Endometrial microvascular endothelial cells (primary cell): Measurements from ENCODE around the gene TYMS. TPM values are rescaled to one million over a fixed set of nuclear protein-coding genes. Genes with fewer than 3 reads are reported as not detected.
"Not testable (repeated sequence)": the region's sequence is repeated elsewhere in the genome, so short reads cannot be mapped to it uniquely, and the experiment has no call there.

Experiments
- in situ Hi-C: cut with HindIII; loops from 2 replicates; pipeline ENCODE4 v1.10.0; 2017; ENCODE audit warnings: low sequenced_read_pairs, low pct_unique_long_range_greater_than_20kb; ENCODE audit errors: inconsistent ontology term
- total RNA-seq: library from RNA; depleted of rRNA; stranded (reverse); fragments of >200 nt; gene quantifications from one replicate; pipeline ENCODE4 v1.2.3, GENCODE V29; 2015; ENCODE audit errors: inconsistent ontology term

The TYMS gene
- total RNA-seq, 1 donor from 2014 or later, result 86.5 TPM

DNA sequence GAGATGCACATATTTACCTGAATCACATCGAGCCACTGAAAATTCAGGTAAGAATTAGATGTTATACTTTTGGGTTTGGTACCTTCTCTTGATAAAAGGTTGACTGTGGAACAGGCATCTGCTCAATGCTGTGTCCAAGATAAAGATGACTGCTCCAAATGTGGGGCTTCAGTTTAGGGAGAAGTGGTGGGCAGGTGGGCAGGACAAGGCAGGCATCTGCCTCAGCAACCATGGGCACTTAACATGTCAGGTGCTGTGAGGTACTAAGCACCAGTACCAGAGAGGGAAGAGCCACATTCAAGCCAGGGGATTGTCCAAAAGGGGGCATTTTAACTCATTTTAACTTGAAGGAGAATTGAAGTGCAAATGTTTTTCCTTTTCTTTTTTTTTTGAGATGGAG lies 14.0 kb downstream of the TYMS start:
- in situ Hi-C loops, result no loop called here

DNA sequence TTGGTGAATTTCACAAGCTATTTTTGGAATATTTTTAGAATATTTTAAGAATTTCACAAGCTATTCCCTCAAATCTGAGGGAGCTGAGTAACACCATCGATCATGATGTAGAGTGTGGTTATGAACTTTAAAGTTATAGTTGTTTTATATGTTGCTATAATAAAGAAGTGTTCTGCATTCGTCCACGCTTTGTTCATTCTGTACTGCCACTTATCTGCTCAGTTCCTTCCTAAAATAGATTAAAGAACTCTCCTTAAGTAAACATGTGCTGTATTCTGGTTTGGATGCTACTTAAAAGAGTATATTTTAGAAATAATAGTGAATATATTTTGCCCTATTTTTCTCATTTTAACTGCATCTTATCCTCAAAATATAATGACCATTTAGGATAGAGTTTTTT lies 15.9 kb downstream of the TYMS start:
- in situ Hi-C loops, result no loop called here

DNA sequence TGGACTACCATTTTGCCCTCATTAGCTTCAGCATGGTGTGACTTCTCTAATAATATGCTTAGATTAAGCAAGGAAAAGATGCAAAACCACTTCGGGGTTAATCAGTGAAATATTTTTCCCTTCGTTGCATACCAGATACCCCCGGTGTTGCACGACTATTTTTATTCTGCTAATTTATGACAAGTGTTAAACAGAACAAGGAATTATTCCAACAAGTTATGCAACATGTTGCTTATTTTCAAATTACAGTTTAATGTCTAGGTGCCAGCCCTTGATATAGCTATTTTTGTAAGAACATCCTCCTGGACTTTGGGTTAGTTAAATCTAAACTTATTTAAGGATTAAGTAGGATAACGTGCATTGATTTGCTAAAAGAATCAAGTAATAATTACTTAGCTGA lies 16.3 kb downstream of the TYMS start:
- in situ Hi-C loops, result no loop called here

DNA sequence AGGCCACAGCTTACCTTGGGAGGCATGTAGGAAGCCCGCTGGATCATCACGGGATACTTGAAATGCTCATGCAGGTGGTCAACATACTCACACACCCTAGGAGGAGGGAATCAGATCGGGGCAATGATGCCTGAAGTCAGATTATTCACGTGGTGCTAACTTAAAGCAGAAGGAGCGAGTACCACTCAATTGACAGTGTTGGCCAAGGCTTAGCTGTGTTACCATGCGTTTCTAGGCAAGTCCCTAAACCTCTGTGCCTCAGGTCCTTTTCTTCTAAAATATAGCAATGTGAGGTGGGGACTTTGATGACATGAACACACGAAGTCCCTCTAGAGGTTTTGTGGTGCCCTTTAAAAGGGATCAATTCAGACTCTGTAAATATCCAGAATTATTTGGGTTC lies 17.9 kb downstream of the TYMS start:
- in situ Hi-C loops, result no loop called here

DNA sequence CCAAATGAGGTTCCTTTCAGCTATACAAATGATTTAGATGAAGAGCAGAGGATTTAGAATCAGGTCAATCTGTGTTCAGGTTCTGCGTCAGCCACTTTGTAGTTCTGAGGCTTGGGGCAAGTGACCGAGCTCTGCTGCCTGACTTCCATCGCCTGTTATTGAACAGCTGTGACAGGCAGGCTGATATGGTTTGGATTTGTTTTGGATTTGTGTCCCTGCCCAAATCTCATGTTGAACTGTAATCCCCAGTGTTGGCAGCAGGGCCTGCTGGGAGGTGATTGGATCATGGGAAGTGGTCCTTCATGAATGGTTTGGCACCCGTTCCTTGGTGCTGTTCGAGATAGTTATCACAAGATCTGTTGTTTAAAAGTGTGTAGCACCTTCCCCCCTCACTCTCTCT lies 18.6 kb downstream of the TYMS start:
- in situ Hi-C loops, result no loop called here

DNA sequence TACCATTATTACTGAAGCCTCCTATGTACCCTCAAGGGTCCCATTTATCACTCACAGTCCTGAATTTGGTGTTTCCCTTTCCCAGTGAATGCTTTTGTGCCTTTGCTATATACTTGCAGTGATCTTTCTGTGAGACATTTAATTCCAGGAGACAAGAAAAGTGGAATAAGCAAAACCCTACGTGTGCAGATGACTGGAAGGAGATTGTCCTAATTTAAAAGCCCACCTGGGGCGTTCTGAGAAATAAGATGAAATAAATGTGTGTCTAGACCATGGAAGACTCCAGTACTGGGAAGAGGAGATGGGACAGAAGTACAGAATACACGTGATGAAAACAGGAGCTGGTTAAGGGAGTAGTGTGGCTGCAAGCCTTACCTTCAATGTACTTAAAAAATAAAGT lies 19.3 kb downstream of the TYMS start:
- in situ Hi-C loops, result no loop called here

DNA sequence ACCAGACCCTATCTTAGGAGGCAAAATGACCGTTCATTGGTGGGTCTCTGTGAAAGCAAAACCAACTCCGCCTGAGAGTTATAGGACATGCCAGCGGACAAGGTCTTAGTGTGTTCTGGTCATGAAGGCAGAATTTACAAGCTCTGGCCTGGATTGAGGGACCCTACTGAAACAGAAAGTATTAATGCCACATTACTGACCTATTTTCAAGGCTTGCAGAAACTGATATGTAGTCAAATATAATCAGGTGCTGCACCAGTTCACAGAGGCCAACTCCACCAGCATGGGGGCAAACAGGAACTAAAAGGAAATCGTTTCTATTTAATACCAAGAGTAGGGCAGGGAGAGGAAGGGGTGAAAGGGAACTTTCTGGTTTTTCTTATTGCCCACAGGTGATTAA lies 19.7 kb downstream of the TYMS start:
- in situ Hi-C loops, result no loop called here

DNA sequence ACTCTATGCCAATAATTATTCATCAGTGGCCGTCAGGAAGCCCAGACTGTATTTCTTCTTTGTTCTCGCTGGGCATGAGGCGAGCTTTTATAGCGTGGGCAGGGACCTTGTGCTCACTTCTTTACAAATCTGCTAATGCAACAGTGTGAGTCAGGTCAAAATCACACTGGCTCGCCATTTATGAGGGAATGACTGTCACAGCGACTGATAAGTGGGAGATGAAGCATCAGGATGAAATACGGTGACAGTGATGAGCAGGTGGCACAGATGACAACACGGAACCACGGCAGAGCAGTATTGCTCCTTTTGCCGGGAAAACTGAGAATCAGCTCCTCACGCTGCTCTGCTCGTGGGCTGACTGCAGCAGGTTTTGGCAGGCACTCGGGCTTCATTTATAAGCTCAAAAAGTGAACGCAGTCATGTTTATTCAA lies 20.5 kb downstream of the TYMS start:
- in situ Hi-C loops, result no loop called here

DNA sequence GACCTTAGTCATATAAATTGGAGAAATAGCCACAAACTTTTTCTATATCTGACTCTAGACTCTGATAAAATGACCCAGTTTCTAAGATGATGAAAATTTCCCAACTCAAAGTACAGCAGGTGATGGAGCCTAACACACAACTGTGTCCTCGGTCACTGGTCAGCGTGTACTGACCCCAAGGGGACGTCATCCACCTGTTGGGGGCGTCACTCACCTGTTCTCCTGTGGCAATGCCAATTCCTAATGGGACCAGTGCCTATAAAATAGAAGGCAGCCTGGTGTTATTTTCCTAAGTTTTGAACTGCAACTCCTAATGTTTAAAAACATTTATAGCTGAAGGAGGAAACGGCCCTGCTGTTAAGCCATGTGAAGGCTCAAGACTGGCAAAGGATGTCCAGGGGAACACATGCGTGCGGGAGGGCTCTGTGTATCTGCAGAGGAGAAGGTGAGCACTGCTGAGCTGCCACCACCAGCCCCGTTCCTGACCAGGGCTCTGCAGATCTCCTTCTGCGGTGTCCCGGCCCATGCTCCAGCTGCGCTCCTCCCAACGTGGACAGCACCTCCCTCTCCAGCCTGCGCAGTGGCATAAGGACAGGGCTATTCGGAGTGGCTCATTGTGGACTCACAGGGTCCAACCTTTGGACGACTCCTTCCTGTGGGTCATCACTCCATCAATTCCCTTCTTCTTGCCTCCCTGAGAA lies 21.2 kb downstream of the TYMS start:
- in situ Hi-C loops, result no loop called here

DNA sequence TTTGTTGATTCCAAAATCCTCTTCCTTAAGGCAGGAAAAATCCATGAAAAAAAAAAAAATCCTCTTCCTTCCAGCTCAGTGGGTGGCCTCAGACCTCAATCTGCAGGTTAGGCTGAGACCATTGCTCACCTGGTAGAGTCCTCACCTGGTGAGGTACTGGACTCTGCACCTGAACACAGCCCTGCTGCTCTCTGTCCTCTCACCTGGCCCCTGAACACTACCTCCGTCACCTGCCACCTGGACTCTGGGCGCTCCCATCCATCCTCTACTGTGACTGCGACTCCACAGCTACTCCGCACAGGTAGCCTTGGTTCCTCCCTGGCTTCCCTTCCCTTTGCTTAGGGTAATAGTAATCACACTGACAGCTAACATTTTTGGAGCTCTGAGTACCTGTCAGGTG lies 22.1 kb downstream of the TYMS start:
- in situ Hi-C loops, result no loop called here

DNA sequence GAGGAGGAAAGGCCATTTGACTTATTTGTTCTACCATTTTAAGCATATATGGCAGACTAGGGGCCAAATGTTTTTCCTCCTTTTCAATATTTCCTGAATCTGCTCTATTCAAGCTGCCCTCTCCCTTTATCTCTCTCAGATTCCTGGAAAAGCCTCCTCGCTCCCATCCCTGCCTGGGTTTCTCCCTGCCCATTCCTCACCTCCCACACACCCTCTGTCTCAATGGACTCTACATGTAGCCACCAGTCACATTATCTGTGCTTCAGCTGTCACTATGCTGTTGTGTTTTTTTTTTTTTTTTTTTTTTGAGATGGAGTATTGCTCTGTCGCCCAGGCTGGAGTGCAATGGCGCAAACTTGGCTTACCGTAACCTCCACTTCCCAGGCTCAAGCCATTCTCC lies 22.9 kb downstream of the TYMS start:
- in situ Hi-C loops, result no loop called here

DNA sequence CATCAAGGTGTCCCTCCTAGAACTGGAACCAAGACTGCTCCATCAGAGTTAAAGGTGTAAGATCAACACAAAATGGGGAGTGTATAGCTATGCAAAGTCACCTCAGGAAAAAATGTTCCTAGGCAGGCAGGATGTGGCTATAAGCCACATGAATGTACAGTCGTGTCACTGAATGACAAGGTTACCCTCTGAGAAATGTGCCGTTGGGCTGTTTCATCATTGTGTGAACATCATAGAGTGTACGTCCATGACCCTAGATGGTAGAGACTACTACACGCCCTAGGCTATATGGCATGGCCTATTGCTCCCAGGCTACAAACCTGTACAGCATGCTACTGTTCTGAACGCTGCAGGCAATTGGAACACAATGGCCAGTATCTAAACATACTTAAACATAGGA lies 24.5 kb downstream of the TYMS start:
- in situ Hi-C loops, result no loop called here

DNA sequence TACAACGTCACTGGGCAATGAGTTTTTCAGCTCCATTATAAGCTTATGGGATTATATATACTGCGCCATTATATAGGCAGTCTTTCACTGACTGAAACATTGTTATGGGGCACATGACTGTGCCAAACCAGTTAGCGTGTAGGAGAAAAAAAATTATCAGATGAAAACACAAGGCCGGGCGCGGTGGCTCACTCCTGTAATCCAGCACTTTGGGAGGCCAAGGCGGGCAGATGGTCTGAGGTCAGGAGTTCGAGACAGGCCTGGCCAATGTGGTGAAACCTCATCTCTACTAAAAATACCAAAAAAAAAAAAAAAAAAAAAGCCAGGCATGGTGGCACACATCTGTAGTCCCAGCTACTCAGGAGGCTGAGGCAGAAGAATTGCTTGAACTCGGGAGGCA lies 25.0 kb downstream of the TYMS start:
- in situ Hi-C loops, result not testable (repeated sequence)

DNA sequence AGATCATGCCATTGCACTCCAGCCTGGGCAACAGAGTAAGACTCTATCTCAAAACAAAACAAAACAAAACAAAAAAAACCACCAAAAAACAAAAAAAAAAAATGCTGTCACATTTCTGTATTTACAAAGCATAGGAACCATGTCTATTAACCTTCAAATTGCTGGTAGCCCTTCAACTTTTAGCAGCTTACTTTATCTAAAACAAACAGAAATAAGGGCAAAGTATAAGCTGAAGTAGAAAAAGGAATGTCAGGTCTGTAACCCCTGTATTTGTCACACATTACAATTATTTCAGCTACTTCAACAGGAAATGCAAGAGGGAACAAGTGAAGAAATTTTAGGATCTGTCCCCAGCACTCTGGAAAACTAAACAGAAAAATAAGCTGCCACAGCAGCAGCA lies 25.4 kb downstream of the TYMS start:
- in situ Hi-C loops, result no loop called here

DNA sequence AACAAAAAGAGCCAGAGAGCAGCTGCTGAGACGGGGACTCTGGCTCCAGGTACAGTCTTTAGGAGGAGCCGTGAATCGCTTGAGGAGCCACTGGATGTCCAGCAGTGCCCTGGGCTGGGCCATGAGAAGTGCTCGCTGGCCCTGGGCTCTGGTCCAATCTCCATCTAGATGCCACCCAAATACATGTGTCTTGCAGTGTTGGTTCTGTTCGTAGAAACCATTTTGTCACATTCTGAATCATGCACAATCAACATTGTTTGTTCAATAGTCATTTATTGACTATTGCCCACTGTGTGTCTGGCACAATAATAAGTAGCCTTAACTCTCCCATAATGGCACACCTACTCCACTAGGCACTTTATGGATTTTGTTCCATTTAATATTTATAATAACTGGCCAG lies 26.1 kb downstream of the TYMS start:
- in situ Hi-C loops, result no loop called here

DNA sequence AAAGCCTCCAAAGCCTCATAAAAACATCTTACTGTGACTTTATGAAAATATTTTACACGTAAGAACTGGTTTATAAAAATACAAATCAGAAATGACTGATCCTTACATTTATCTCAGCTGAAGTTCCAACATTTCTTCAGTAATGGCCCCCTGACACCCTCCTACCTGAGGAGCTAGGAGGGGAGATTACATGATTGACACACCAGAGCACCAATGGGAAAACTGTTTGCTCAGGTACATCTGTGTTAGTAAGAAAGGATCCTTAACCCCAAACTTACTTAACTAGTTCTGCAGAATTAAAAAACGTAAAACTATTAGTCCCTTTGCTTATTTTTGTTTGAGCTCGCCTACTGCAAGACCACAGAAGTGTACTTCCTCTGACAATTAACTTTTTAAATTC lies 28.0 kb downstream of the TYMS start:
- in situ Hi-C loops, result no loop called here

DNA sequence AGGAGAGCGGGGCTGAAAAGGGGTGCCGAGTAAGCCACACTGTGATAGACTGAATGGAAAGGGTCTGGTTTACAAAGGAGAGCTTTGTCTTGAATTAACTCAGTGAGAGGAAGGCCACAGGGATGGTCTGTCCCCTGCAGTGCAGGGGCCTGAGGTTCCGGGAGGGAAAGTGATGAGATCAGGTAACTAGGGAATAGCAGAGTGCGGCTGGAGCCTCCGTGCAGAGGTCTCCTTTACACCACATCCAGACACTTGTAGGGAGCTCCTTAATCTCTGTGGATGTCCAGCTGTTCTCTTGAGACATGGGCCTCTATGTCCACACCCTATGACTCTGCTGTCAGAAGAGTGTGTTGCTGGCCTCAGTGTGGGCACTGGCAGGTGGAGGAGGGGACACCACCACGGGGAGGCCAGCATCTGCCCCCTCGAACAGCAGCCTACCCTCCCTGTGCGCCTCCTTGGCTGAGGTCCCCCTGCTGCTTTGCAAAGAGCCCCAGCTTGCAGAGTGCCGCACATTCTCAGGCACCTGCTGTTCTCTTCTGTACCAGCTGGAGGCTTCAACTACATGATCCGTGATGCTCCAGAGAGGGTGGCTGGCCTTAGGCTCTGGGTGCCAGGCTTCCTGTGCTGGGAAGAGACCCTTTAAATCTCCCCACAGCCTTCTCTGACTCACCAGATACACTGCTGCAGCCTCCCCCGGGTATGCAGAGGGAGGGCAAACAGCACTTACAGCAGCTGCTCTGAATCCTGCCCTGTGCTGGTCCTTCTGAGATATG lies 29.1 kb downstream of the TYMS start:
- in situ Hi-C loops, result no loop called here

DNA sequence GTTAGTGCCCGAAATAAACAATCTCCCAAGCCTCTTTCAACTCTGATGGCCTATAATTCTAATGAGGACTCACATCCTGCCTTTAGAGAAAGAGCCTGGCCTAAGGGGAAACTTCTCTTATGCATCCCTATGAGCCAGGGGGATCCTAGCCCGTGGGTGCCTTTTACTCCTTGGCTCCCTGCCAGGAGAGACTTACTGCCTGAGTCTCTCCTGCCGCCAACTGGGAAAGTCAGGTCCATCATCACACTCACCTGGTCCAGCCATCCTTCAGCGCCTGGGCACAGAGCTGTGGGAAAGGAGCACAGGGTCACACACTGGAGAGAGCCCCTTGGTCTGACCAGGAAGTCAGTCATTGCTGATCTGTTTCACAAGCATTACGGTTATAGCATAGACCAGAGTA lies 30.9 kb downstream of the TYMS start:
- in situ Hi-C loops, result no loop called here

DNA sequence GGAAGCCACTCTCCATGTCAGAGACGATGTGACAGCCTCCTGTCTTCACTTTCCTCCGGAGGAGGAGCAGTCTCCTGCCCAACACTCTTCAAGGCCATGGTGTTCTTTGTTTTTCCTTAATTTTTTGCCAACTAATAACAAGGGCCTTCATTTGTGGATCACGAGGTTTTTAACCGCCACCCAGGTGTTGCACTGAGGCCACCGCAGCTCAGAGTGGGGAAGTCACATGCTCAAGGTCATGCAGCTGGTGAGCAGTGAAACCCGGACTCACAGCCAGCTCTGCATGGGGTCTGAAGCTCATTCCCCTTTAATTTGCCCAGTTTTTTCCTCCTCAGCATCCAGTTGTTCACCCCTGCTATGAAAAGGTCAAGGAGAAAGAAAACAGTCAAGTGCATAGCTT lies 35.4 kb downstream of the TYMS start:
- in situ Hi-C loops, result no loop called here

DNA sequence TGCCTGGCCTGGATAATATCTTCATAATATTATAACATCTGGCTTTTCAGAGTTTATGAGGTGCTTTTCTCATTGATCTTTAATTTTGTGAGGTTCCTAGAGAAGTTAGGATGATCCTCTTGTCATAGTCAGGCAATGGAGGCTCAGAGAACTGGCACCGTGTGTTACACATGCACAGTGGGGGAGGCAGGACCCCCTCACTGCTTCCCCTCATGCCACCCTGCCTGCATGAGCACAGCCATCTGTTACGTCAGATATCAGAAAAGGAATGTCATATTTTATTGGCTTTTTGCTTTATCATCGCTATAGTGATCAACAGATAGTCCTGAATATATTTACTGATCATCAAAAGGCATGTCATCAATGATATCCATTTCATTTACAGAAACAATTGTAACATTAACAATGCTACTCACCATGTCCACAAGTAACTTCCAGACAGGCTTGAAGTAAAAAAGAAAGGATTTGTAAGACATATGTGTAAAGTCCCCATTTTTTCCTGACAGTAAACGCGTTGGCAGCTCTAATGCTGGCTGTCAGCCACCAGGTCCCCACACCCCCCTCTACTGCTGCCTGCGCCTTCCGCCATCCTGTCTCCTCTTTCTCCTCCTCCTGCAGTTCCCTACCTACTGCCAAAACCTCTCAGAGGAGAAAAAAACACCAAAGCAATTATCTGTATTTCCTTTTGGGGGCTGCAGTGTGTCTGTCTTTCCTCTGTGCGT lies 36.2 kb downstream of the TYMS start:
- in situ Hi-C loops, result no loop called here
